T-helper 2 cell treated with Interferon-gamma antibody and Interleukin-4, amounts not matched to agents 100 ng/mL and 5 ng/mL, for 36 hours (primary cell): ENCODE measurements around the gene TMEM135. TPM values are rescaled to one million over a fixed set of nuclear protein-coding genes. Genes with fewer than 3 reads are reported as not detected.

Experiments used
- total RNA-seq: library from RNA; stranded (reverse); gene quantifications from 2 replicates; pipeline ENCODE4 v1.2.3, GENCODE V29; 2022

The TMEM135 gene
- total RNA-seq, 1 donor from 2014 or later: 28.4 TPM

Other genes starting within 250 kb of the TMEM135 start
- 0.48 and 0.75 TPM in 2 replicates for gene PRSS23, start 237.4 kb upstream of the TMEM135 start, total RNA-seq
- 0.02 TPM in 2 replicates for gene FZD4, start 82.5 kb upstream of the TMEM135 start, total RNA-seq